BLaER1 (cell line): Measurements from ENCODE around the gene COL13A1.

Experiments
- H3K27ac ChIP-seq: shearing (Covaris generic); formaldehyde crosslinking; 2 replicates; pipeline ENCODE4 v1.8.1; 2022
- H3K27me3 ChIP-seq: shearing (Covaris generic); formaldehyde crosslinking; 2 replicates; pipeline ENCODE4 v1.8.1; 2022
- H3K36me3 ChIP-seq: shearing (Covaris generic); formaldehyde crosslinking; 2 replicates; pipeline ENCODE4 v1.8.1; 2022
- H3K4me1 ChIP-seq: shearing (Covaris generic); formaldehyde crosslinking; 2 replicates; pipeline ENCODE4 v1.8.1; 2022
- H3K4me2 ChIP-seq: shearing (Covaris generic); formaldehyde crosslinking; 2 replicates; pipeline ENCODE4 v1.8.1; 2022
- H3K4me3 ChIP-seq: shearing (Covaris generic); formaldehyde crosslinking; 2 replicates; pipeline ENCODE4 v1.8.1; 2022
- H3K9ac ChIP-seq: shearing (Covaris generic); formaldehyde crosslinking; 2 replicates; pipeline ENCODE4 v1.8.1; 2022
- H3K9me3 ChIP-seq: shearing (Covaris generic); formaldehyde crosslinking; 2 replicates; pipeline ENCODE4 v1.8.1; 2022
- H4K20me1 ChIP-seq: shearing (Covaris generic); formaldehyde crosslinking; 2 replicates; pipeline ENCODE4 v1.8.1; 2022
- Cebpa-rat ChIP-seq: shearing (Covaris generic); IDR thresholded peaks from 2 replicates; pipeline ENCODE4 v1.8.1; 2022

The COL13A1 gene

GRCh38 chr10:69861251-69862240 is 59.8 kb downstream of the COL13A1 start:
- Histone ChIP-seq H3K4me1 (peaks cover 44% of the 10 kb centered on the region), H3K27me3 (no peaks in the 10 kb centered on the region), H4K20me1 (no peaks in the 10 kb centered on the region), H3K27ac (no peak overlapping the region), H3K4me3 (no peak overlapping the region), H3K9me3 (no peaks in the 10 kb centered on the region), H3K36me3 (no peaks in the 10 kb centered on the region), H3K4me2 (peak overlapping the region; percentile 51; the same call in 1 of the 2 replicates), H3K9ac (no peak overlapping the region)
- TF ChIP-seq Cebpa-rat, result no peak

DNA sequence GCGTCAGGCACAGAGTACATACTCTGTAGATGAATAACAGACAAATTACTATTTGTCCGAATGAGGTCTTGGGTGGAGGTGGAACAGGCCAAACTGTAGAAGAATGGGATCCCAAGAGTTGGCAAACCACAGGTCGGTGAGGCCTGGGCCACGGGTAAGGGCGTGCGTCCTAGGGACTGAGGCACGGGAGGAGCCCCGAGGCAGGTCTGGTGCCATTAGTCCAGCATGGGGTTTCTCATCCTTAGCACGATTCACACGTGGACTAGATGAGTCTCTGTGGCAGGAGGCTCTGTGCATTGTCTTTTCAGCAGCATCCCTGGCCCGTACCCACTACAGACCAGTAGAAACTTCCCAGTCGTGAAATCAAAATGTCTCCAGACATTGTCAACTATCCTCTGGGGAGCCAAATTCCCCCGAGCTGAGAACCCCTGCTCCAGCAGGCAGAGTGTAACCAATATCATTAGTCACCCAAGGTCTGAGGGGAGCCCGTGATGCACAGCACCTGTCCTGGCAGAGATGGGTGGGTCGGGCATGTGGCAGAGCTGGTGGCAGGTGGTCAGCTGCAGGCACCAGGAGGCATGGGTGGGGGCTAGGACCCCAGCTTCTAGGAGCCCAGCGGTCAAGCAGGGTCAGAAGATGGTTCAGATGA is 61.3 kb downstream of the COL13A1 start:
- H3K4me2 ChIP-seq, result 0 out of 2 replicates have a peak overlapping the region, but pooled peaks have one; percentile 20
- H3K9me3 ChIP-seq, result no peaks in the 10 kb centered on the region
- no peaks in the 10 kb centered on the region for H3K36me3 ChIP-seq
- no peak overlapping the region for H3K4me3 ChIP-seq
- no peak for TF ChIP-seq Cebpa-rat
- H4K20me1 ChIP-seq, result no peaks in the 10 kb centered on the region
- H3K27ac ChIP-seq, result no peak overlapping the region
- no peak overlapping the region for H3K9ac ChIP-seq
- H3K4me1 ChIP-seq, result peaks cover 32% of the 10 kb centered on the region
- H3K27me3 ChIP-seq, result no peaks in the 10 kb centered on the region

- Histone ChIP-seq H3K27me3 (no peaks in the 10 kb centered on the region), H3K27ac (no peak overlapping the region), H3K4me2 (no peak overlapping the region), H3K4me3 (no peak overlapping the region), H3K4me1 (peaks cover 32% of the 10 kb centered on the region), H3K36me3 (no peaks in the 10 kb centered on the region), H3K9me3 (no peaks in the 10 kb centered on the region), H4K20me1 (no peaks in the 10 kb centered on the region), H3K9ac (no peak overlapping the region)
- TF ChIP-seq Cebpa-rat, result no peak
These were observed 61.9 kb downstream of the COL13A1 start for GRCh38 chr10:69863580-69863979.

- Histone ChIP-seq H3K36me3 (no peaks in the 10 kb centered on the region), H3K4me1 (peaks cover 32% of the 10 kb centered on the region), H3K4me3 (no peak overlapping the region), H4K20me1 (no peaks in the 10 kb centered on the region), H3K27me3 (no peaks in the 10 kb centered on the region), H3K9ac (no peak overlapping the region), H3K27ac (no peak overlapping the region), H3K9me3 (no peaks in the 10 kb centered on the region), H3K4me2 (no peak overlapping the region)
- no peak for TF ChIP-seq Cebpa-rat
These were observed 62.6 kb downstream of the COL13A1 start for GRCh38 chr10:69864321-69864720.

DNA sequence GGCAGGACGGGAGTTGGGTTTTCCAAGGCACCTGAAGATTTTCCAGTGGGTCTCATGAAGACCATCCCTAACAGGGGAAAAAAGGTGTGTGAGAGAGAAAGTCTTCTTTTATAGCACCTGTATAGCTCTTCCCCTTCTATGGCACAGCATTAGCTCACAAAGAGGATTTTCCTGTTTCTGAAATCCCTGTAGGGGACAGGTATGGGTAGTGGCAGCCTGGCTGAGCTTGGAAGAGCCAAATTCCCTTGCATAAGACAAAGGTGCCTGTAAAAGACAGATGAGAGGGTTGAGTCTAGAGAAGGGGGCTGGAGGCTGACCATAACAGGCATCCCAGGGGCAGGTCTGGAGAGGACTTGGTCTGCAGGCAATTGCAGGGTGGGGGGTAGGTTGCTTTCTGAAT is 63.7 kb downstream of the COL13A1 start:
- H3K4me1 ChIP-seq, result peaks cover 22% of the 10 kb centered on the region
- no peak for TF ChIP-seq Cebpa-rat

GRCh38 chr10:69866246-69866687 is 64.6 kb downstream of the COL13A1 start:
- H3K9ac ChIP-seq, result no peak overlapping the region
- H3K4me2 ChIP-seq, result no peak overlapping the region
- H3K9me3 ChIP-seq, result no peaks in the 10 kb centered on the region
- no peak for TF ChIP-seq Cebpa-rat
- no peak overlapping the region for H3K4me3 ChIP-seq
- no peak overlapping the region for H3K27ac ChIP-seq
- no peaks in the 10 kb centered on the region for H4K20me1 ChIP-seq
- H3K36me3 ChIP-seq, result no peaks in the 10 kb centered on the region
- no peaks in the 10 kb centered on the region for H3K27me3 ChIP-seq
- peaks cover 14% of the 10 kb centered on the region for H3K4me1 ChIP-seq

More for the DNA sequence above, 63.7 kb downstream of the COL13A1 start:
- Histone ChIP-seq H3K4me2 (no peak overlapping the region), H3K27me3 (no peaks in the 10 kb centered on the region), H3K9me3 (no peaks in the 10 kb centered on the region), H3K9ac (no peak overlapping the region), H3K4me3 (no peak overlapping the region), H3K27ac (no peak overlapping the region), H3K36me3 (no peaks in the 10 kb centered on the region), H4K20me1 (no peaks in the 10 kb centered on the region)

GRCh38 chr10:69866688-69867461 is 65.2 kb downstream of the COL13A1 start:
- H4K20me1 ChIP-seq, result no peaks in the 10 kb centered on the region
- H3K27ac ChIP-seq, result no peak overlapping the region
- no peak overlapping the region for H3K4me3 ChIP-seq
- no peaks in the 10 kb centered on the region for H3K36me3 ChIP-seq
- H3K4me2 ChIP-seq, result no peak overlapping the region
- TF ChIP-seq Cebpa-rat, result no peak
- no peaks in the 10 kb centered on the region for H3K9me3 ChIP-seq
- H3K9ac ChIP-seq, result no peak overlapping the region
- peaks cover 8% of the 10 kb centered on the region; the same call in 1 of the 2 replicates for H3K4me1 ChIP-seq
- no peaks in the 10 kb centered on the region for H3K27me3 ChIP-seq

DNA sequence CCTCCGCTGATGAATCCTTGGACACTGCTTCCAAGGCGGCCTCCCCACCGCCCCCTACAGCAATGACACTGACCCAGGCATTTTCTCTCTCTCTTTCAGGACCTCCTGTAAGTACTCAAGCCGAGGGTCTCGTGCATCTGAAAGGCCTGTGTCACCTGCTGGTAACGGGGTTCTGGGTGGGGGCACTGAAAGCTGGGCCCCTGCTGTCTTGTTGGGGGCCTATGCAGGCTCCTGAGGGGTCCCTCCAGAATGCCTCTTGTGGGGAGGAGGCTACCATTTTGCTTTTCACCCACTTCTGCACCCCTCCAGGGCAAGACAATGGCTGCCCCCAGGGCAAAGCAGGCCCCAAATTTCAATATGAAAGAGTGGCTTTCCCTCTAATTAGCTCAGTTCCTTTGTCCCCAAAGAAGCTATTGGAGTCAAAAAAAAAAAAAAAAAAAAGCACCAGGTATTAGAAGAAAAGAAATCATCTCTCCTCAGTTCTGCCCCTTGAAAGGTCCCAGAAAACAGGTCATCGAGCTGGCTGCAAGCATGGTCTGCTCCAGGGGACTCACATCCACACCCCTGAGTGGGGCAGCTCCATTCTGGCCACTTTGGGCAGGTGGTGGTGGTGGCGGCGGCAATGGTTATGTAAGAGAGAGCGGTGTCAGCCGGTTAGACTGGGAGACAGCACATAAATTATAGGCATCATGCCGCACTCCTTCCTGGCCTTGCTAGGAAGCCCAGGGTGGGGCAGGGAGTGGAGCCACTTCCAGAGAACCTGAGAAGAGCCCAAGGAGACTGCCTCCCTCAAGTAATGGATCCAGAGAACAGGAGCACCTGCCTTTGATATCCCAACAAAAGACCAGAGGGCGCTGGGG is 66.2 kb downstream of the COL13A1 start:
- Histone ChIP-seq H4K20me1 (no peaks in the 10 kb centered on the region), H3K9ac (no peak overlapping the region), H3K36me3 (no peaks in the 10 kb centered on the region), H3K27me3 (no peaks in the 10 kb centered on the region), H3K4me1 (no peaks in the 10 kb centered on the region), H3K27ac (no peak overlapping the region), H3K9me3 (no peaks in the 10 kb centered on the region), H3K4me3 (no peak overlapping the region), H3K4me2 (no peak overlapping the region)
- no peak for TF ChIP-seq Cebpa-rat

DNA sequence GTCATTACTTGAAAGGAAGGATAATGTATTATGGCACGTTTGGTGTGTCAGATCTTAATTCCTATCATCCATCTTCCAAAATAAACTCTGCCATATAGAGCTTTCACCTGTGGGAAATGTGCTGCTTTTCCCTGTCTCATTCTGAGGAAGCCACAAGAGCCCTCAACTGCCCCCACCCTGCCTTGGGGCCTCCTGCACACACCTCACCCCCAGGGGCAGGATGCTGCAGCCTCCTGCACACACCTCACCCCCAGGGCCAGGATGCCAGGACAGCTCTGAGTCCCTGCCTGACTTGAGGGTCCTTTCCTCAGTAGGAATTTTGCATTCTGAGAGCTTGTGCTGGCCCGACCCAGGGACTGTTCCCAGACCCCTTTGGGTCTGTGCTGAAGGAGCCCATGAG is 67.1 kb downstream of the COL13A1 start:
- Histone ChIP-seq H3K36me3 (no peaks in the 10 kb centered on the region), H3K4me3 (no peak overlapping the region), H3K4me2 (no peak overlapping the region), H4K20me1 (no peaks in the 10 kb centered on the region), H3K27me3 (no peaks in the 10 kb centered on the region), H3K9ac (no peak overlapping the region), H3K9me3 (no peaks in the 10 kb centered on the region), H3K27ac (no peak overlapping the region), H3K4me1 (no peaks in the 10 kb centered on the region)
- no peak for TF ChIP-seq Cebpa-rat
